ENCODE results near the gene USP1.

The USP1 gene

GRCh38 chr1:62434618-62435001 lies 2.2 kb upstream of the USP1 start:
- H3K4me3 ChIP-seq (ENCODE audit: severe bottlenecking), result no peak overlapping the region
- no peaks in the 10 kb centered on the region for H3K4me1 ChIP-seq (ENCODE audit: insufficient read depth, poor library complexity, severe bottlenecking)
- DNase-seq (ENCODE audit: low spot score) (no peak), ATAC-seq (ENCODE audit: low read depth) (no peak)
- no peaks in the 10 kb centered on the region for H3K9me3 ChIP-seq (ENCODE audit: severe bottlenecking)
- no peak for TF ChIP-seq CTCF (IDR thresholded peaks at IDR 0.05; ENCODE audit: poor library complexity, severe bottlenecking)
- no peak overlapping the region for H3K27ac ChIP-seq (ENCODE audit: poor library complexity, severe bottlenecking)
- H3K36me3 ChIP-seq (ENCODE audit: low read depth), result peaks cover 2% of the 10 kb centered on the region
- no peaks in the 10 kb centered on the region for H3K27me3 ChIP-seq (ENCODE audit: insufficient read depth, poor library complexity, severe bottlenecking)

GRCh38 chr1:62435231-62436038 lies 1.4 kb upstream of the USP1 start:
- TF ChIP-seq CTCF (IDR thresholded peaks at IDR 0.05; ENCODE audit: poor library complexity, severe bottlenecking), result no peak
- ATAC-seq (ENCODE audit: low read depth), result peak; percentile 3; the same call in 2 of the 3 replicates
- Histone ChIP-seq H3K9me3 (ENCODE audit: severe bottlenecking) (no peaks in the 10 kb centered on the region), H3K27ac (ENCODE audit: poor library complexity, severe bottlenecking) (peak overlapping the region; percentile 94), H3K4me1 (ENCODE audit: insufficient read depth, poor library complexity, severe bottlenecking) (no peaks in the 10 kb centered on the region), H3K27me3 (ENCODE audit: insufficient read depth, poor library complexity, severe bottlenecking) (no peaks in the 10 kb centered on the region), H3K36me3 (ENCODE audit: low read depth) (peaks cover 11% of the 10 kb centered on the region), H3K4me3 (ENCODE audit: severe bottlenecking) (peak overlapping the region; percentile 83)
- no peak for DNase-seq (ENCODE audit: low spot score)

- no peak for DNase-seq (ENCODE audit: low spot score)
- Histone ChIP-seq H3K9me3 (ENCODE audit: severe bottlenecking) (no peaks in the 10 kb centered on the region), H3K4me3 (ENCODE audit: severe bottlenecking) (peak overlapping the region; percentile 83), H3K4me1 (ENCODE audit: insufficient read depth, poor library complexity, severe bottlenecking) (no peaks in the 10 kb centered on the region), H3K36me3 (ENCODE audit: low read depth) (peaks cover 17% of the 10 kb centered on the region), H3K27me3 (ENCODE audit: insufficient read depth, poor library complexity, severe bottlenecking) (no peaks in the 10 kb centered on the region), H3K27ac (ENCODE audit: poor library complexity, severe bottlenecking) (peak overlapping the region; percentile 94)
- TF ChIP-seq CTCF (IDR thresholded peaks at IDR 0.05; ENCODE audit: poor library complexity, severe bottlenecking), result no peak
- no peak; the same call in 2 of the 3 replicates for ATAC-seq (ENCODE audit: low read depth)
These were observed 797 bp upstream of the USP1 start for GRCh38 chr1:62436039-62436465.

GRCh38 chr1:62437273-62437940 lies 558 bp downstream of the USP1 start:
- Histone ChIP-seq H3K4me1 (ENCODE audit: insufficient read depth, poor library complexity, severe bottlenecking) (no peaks in the 10 kb centered on the region), H3K9me3 (ENCODE audit: severe bottlenecking) (no peaks in the 10 kb centered on the region), H3K27me3 (ENCODE audit: insufficient read depth, poor library complexity, severe bottlenecking) (no peaks in the 10 kb centered on the region), H3K4me3 (ENCODE audit: severe bottlenecking) (peak overlapping the region; percentile 83), H3K36me3 (ENCODE audit: low read depth) (peaks cover 30% of the 10 kb centered on the region), H3K27ac (ENCODE audit: poor library complexity, severe bottlenecking) (peak overlapping the region; percentile 94)
- TF ChIP-seq CTCF (IDR thresholded peaks at IDR 0.05; ENCODE audit: poor library complexity, severe bottlenecking), result no peak
- DNase-seq (ENCODE audit: low spot score) (no peak), ATAC-seq (ENCODE audit: low read depth) (no peak; the same call in 1 of the 3 replicates)
